ENCODE data around the gene SRSF9. TPM values are rescaled to one million over a fixed set of nuclear protein-coding genes. Genes with fewer than 3 reads are reported as not detected.
A peak's percentile ranks its signal among the peaks of the same experiment; 100 is the strongest.

Gene SRSF9
- total RNA-seq, 1 experiment from 2014 or later, result 302 TPM

GRCh38 chr12:120462099-120462640, 7.4 kb downstream of the SRSF9 start:
- DNase-seq, result no peak
- H3K36me3 Mint-ChIP-seq (ENCODE audit: insufficient read depth in 1 of 3, low read depth in 3 of 3), result peaks cover 59 to 94% (median 84%) of the 10 kb centered on the region in 3 experiments; a peak in 6 of 7 replicates
- H3K27me3 ChIP-seq (ENCODE audit: insufficient read depth, low read length), result no peaks in the 10 kb centered on the region
- H3K4me1 ChIP-seq (ENCODE audit: insufficient read depth, low read length), result no peaks in the 10 kb centered on the region
- no peak overlapping the region for H2BK20ac ChIP-seq (ENCODE audit: low read depth, low read length, poor library complexity, severe bottlenecking)
- no peak overlapping the region for H4K91ac ChIP-seq (ENCODE audit: insufficient read length, low read depth, low read length)
- no peak overlapping the region for H3K18ac ChIP-seq (ENCODE audit: insufficient read length, low read depth, low read length)
- WGBS (ENCODE audit: extremely low coverage, insufficient read length, low lambda C conversion rate), result no CpG with 5 or more reads among the region's 3 CpGs
- no peak overlapping the region for H3T11ph ChIP-seq (ENCODE audit: low read length)
- H3K56ac ChIP-seq (ENCODE audit: insufficient read length, low read depth, low read length), result no peak overlapping the region
- peaks cover 4% of the 10 kb centered on the region; the same call in 1 of the 2 replicates for H3K79me2 ChIP-seq (ENCODE audit: insufficient read depth, low read length)
- H2BK5ac ChIP-seq (ENCODE audit: insufficient read length, low read length), result no peak overlapping the region
- H3K23me2 ChIP-seq (ENCODE audit: insufficient read length, low read depth, low read length, poor library complexity, severe bottlenecking), result no peaks in the 10 kb centered on the region
- H2AFZ ChIP-seq (ENCODE audit: low read length), result no peak overlapping the region
- H3K9me3 Mint-ChIP-seq, result no peaks in the 10 kb centered on the region
- H2BK12ac ChIP-seq (ENCODE audit: insufficient read length, low read depth, low read length), result no peak overlapping the region
- no peak overlapping the region for H3K4me3 Mint-ChIP-seq
- H3K27ac ChIP-seq (ENCODE audit: insufficient read length, low read depth, low read length), result no peak overlapping the region
- H3K79me1 ChIP-seq (ENCODE audit: insufficient read depth, low read depth, low read length, poor library complexity, severe bottlenecking), result peaks cover 2% of the 10 kb centered on the region
- no peak overlapping the region for H3K23ac ChIP-seq (ENCODE audit: insufficient read length, low read depth, low read length)
- H4K8ac ChIP-seq (replicated peaks; ENCODE audit: insufficient read length, low read depth, low read length), result no peak overlapping the region
- H3K27ac Mint-ChIP-seq, result peak overlapping the region in 1 of 3 experiments; percentile 81; a peak in 1 of 7 replicates
- H3K9me3 ChIP-seq (ENCODE audit: control insufficient read depth, low read depth, low read length), result no peaks in the 10 kb centered on the region
- H3K4ac ChIP-seq (ENCODE audit: low read depth, low read length), result no peak overlapping the region
- TF ChIP-seq CTCF (conservative IDR thresholded peaks at IDR 0.05), result no peak
- no peak overlapping the region for H4K5ac ChIP-seq (ENCODE audit: insufficient read length, low read depth, low read length)
- H3K27me3 Mint-ChIP-seq (ENCODE audit: low read depth), result no peaks in the 10 kb centered on the region
- H4K20me1 ChIP-seq (ENCODE audit: control insufficient read depth, insufficient read depth, insufficient read length), result no peaks in the 10 kb centered on the region
- H2BK120ac ChIP-seq (ENCODE audit: low read depth, low read length, poor library complexity, severe bottlenecking), result no peak overlapping the region
- no peak overlapping the region for H2BK15ac ChIP-seq (ENCODE audit: low read depth, low read length)
- H3K14ac ChIP-seq (ENCODE audit: insufficient read depth, low read length), result no peak overlapping the region
- no peak overlapping the region for H2AK5ac ChIP-seq (ENCODE audit: insufficient read length, low read length)
- no peak overlapping the region for H3K4me2 ChIP-seq (ENCODE audit: insufficient read depth, insufficient read length, low read length)
- peaks cover 5 to 8% of the 10 kb centered on the region in 2 experiments for H3K4me1 Mint-ChIP-seq
- no peak overlapping the region for H3K9ac ChIP-seq (ENCODE audit: extremely low read depth, insufficient read length, low read length)

Measured in H9 (cell line).